Measurements from ENCODE around the gene CFAP57. TPM values are rescaled to one million over a fixed set of nuclear protein-coding genes. Genes with fewer than 3 reads are reported as not detected.

The CFAP57 gene
- total and polyA plus RNA-seq, 2 of the 13 experiments (the other 11 are each of a cell fraction or from before 2014, with no cell fraction given) = 0.01 TPM; not detected in 1

- 0 out of 2 replicates have a peak, but pooled peaks have one; percentile 31 for TF ChIP-seq ZNF710 (CRISPR knock-in tag; IDR thresholded peaks at IDR 0.05; ENCODE audit: borderline replicate concordance)
- TF ChIP-seq PRMT3 (CRISPR knock-in tag; IDR thresholded peaks at IDR 0.05; ENCODE audit: borderline replicate concordance, low read depth) = no peak
- TF ChIP-seq DNMT1 (CRISPR knock-in tag; IDR thresholded peaks at IDR 0.05) = no peak
- peak; percentile 41 for TF ChIP-seq HNF4A (CRISPR knock-in tag; IDR thresholded peaks at IDR 0.05)
- no peak for TF ChIP-seq FOXO4 (CRISPR knock-in tag; conservative IDR thresholded peaks at IDR 0.05)
- TF ChIP-seq NCOA2 (CRISPR knock-in tag; IDR thresholded peaks at IDR 0.05) = peak; percentile 75
- no peak for TF ChIP-seq RARG (CRISPR knock-in tag; IDR thresholded peaks at IDR 0.05; ENCODE audit: low read depth)
- no peak for TF ChIP-seq HOXA9 (CRISPR knock-in tag; IDR thresholded peaks at IDR 0.05; ENCODE audit: borderline replicate concordance)
- peak; percentile 70 for TF ChIP-seq RARA (CRISPR knock-in tag; IDR thresholded peaks at IDR 0.05)
- TF ChIP-seq GATAD2A (CRISPR knock-in tag; IDR thresholded peaks at IDR 0.05) = peak; percentile 63
- peak; percentile 75; the same call in 1 of the 2 replicates for TF ChIP-seq ZSCAN29 (CRISPR knock-in tag; conservative IDR thresholded peaks at IDR 0.05)
- TF ChIP-seq SMARCE1 (IDR thresholded peaks at IDR 0.05; ENCODE audit: borderline replicate concordance) = no peak
- TF ChIP-seq, protein P1, sequence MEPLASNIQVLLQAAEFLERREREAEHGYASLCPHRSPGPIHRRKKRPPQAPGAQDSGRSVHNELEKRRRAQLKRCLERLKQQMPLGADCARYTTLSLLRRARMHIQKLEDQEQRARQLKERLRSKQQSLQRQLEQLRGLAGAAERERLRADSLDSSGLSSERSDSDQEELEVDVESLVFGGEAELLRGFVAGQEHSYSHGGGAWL (CRISPR knock-in tag; IDR thresholded peaks at IDR 0.05) = 0 out of 2 replicates have a peak, but pooled peaks have one; percentile 32
- 0 out of 2 replicates have a peak, but pooled peaks have one; percentile 55 for TF ChIP-seq ERF (CRISPR knock-in tag; IDR thresholded peaks at IDR 0.05)
- TF ChIP-seq GABPA (IDR thresholded peaks at IDR 0.05; ENCODE audit: low read depth, low read length) = peak; percentile 24; the same call in 1 of the 2 replicates
- TF ChIP-seq GABPA (CRISPR knock-in tag; IDR thresholded peaks at IDR 0.05; ENCODE audit: low read depth) = peak; percentile 89
- TF ChIP-seq HOXD1 (CRISPR knock-in tag; IDR thresholded peaks at IDR 0.05) = 0 out of 2 replicates have a peak, but pooled peaks have one; percentile 39
- TF ChIP-seq DNMT3B (CRISPR knock-in tag; conservative IDR thresholded peaks at IDR 0.05) = 0 out of 2 replicates have a peak, but pooled peaks have one; percentile 41
- peak; percentile 34; the same call in 1 of the 2 replicates for TF ChIP-seq DMAP1 (CRISPR knock-in tag; IDR thresholded peaks at IDR 0.05)
- TF ChIP-seq NCOA1 (CRISPR knock-in tag; IDR thresholded peaks at IDR 0.05) = no peak
- TF ChIP-seq NFRKB (IDR thresholded peaks at IDR 0.05) = no peak
- TF ChIP-seq GATAD1 (CRISPR knock-in tag; IDR thresholded peaks at IDR 0.05) = peak; percentile 18; the same call in 1 of the 2 replicates
- 0 out of 2 replicates have a peak, but pooled peaks have one; percentile 39 for TF ChIP-seq THAP11 (CRISPR knock-in tag; IDR thresholded peaks at IDR 0.05)
- no peak for TF ChIP-seq ZNF235 (CRISPR knock-in tag; IDR thresholded peaks at IDR 0.05; ENCODE audit: borderline replicate concordance)
- peak; percentile 66 for TF ChIP-seq DPF2 (CRISPR knock-in tag; IDR thresholded peaks at IDR 0.05; ENCODE audit: borderline replicate concordance, low read depth)
- TF ChIP-seq ZBTB26 (CRISPR knock-in tag; IDR thresholded peaks at IDR 0.05; ENCODE audit: borderline replicate concordance) = 0 out of 2 replicates have a peak, but pooled peaks have one; percentile 25
- TF ChIP-seq ZNF652 (CRISPR knock-in tag; IDR thresholded peaks at IDR 0.05; ENCODE audit: borderline replicate concordance, low read depth) = peak; percentile 10; the same call in 1 of the 2 replicates
- TF ChIP-seq STAT5B (CRISPR knock-in tag; IDR thresholded peaks at IDR 0.05) = no peak
Observed at GRCh38 chr1:43206600-43207228, 34.6 kb downstream of the CFAP57 start (continued).
